ENCODE measurements around the gene MAN2A2.

MAN2A2 gene

GRCh38 chr15:90970274-90970673, 67.2 kb downstream of the MAN2A2 start:
- no peak for DNase-seq

GRCh38 chr15:90972133-90972532, 69.0 kb downstream of the MAN2A2 start:
- DNase-seq: no peak

Data from NCI-H226 (cell line).